ENCODE measurements around the gene ZNF622.

- TF ChIP-seq CTCF (IDR thresholded peaks at IDR 0.05) (no peak), POLR2A (IDR thresholded peaks at IDR 0.05) (no peak)
Measured at GRCh38 chr5:16457451-16457850, 8.1 kb downstream of the ZNF622 start.
